Spleen (tissue), 11 donors: ENCODE results near the gene ARHGEF10L. TPM values are rescaled to one million over a fixed set of nuclear protein-coding genes. Genes with fewer than 3 reads are reported as not detected.

ENCODE experiments used
- DNase-seq: peaks from one replicate; pipeline ENCODE4 v3.0.0-alpha.2; 2020
- H3K27ac ChIP-seq, 8 donors: fragments of 200-600 bp; sonication (generic) in 7 of 8; 1 replicate in 4 of 8; 2 replicates in 4 of 8; pipeline versions ENCODE4 v1.5.0 to v1.8.0; 2016 to 2021; ENCODE audit warnings: inconsistent platforms in 4 of 8, mild to moderate bottlenecking in 4 of 8, moderate library complexity in 1 of 8
- H3K27me3 ChIP-seq, 7 donors: fragments of 200-600 bp; sonication (generic) in 6 of 7; replicated peaks in 1 of 7; 1 replicate in 4 of 7; 2 replicates in 3 of 7; pipeline versions ENCODE4 v1.5.0 to v1.8.0; 2016 to 2021; ENCODE audit warnings: inconsistent platforms in 3 of 7, mild to moderate bottlenecking in 1 of 7
- H3K36me3 ChIP-seq, 6 donors: fragments of 200-600 bp; sonication (generic) in 5 of 6; 1 replicate in 4 of 6; 2 replicates in 2 of 6; pipeline versions ENCODE4 v1.5.0 to v1.8.0; 2016 to 2021; ENCODE audit warnings: inconsistent platforms in 2 of 6
- H3K4me1 ChIP-seq, 6 donors: fragments of 200-600 bp; sonication (generic) in 5 of 6; 1 replicate in 3 of 6; 2 replicates in 3 of 6; pipeline versions ENCODE4 v1.5.0 to v1.8.0; 2016 to 2021; ENCODE audit warnings: inconsistent platforms in 3 of 6
- H3K4me3 ChIP-seq, 8 donors: fragments of 200-600 bp; sonication (generic) in 7 of 8; 1 replicate in 4 of 8; 2 replicates in 4 of 8; pipeline versions ENCODE4 v1.5.0 to v1.8.0; 2016 to 2021; ENCODE audit warnings: inconsistent platforms in 4 of 8, mild to moderate bottlenecking in 4 of 8, moderate library complexity in 2 of 8
- H3K9me3 ChIP-seq, 8 donors: fragments of 200-600 bp; sonication (generic) in 7 of 8; 1 replicate in 4 of 8; 2 replicates in 4 of 8; pipeline versions ENCODE4 v1.5.0 to v1.8.0; 2016 to 2021; ENCODE audit warnings: inconsistent platforms in 4 of 8
- POLR2A ChIP-seq, 3 donors: fragments of 450-650 bp; IDR thresholded peaks; one replicate each; pipeline ENCODE4 v1.5.1; 2017; ENCODE audit warnings: antibody characterized with exemption in 3 of 3, mild to moderate bottlenecking in 1 of 3
- POLR2AphosphoS5 ChIP-seq, 3 donors: sonication (generic); formaldehyde crosslinking; IDR thresholded peaks; one replicate each; pipeline ENCODE4 v1.5.1; 2017; ENCODE audit warnings: antibody characterized with exemption in 3 of 3
- WGBS, 5 donors: extraction: QIAGEN DNeasy Blood & Tissue Kit in 3 of 5; methylation state at CpG; one replicate each; pipeline versions ENCODE4 v1.1.5 to v1.1.7; 2013 to 2018; 5-methylcytosine and 5-hydroxymethylcytosine counted together
- intact Hi-C: fragments of 100-400 bp; cut with DNase I; formaldehyde crosslinking; loops from one replicate; pipeline ENCODE4 v1.15.0; 2023; ENCODE audit warnings: low total_unique reads
- polyA plus RNA-seq, 3 donors: library from polyadenylated mRNA; stranded (reverse); fragments of 200-250 nt; gene quantifications; one replicate each; pipeline ENCODE4 v1.2.1, GENCODE V29; 2013
- total RNA-seq, 7 donors: library from RNA; depleted of rRNA in 3 of 7; stranded (reverse); fragments of >200 nt in 3 of 7; fragmentation: NEBNext Ultra II Directional in 4 of 7; extraction: Animal tissue kit (Norgen Biotek cat#: 25700) in 4 of 7; gene quantifications; one replicate each; pipeline versions ENCODE4 v1.1.0 to v1.2.1, GENCODE V29; 2016 to 2021
- TF ChIP-seq, protein P1 (sequence below), 11 experiments: fragments of 200-600 bp in 7 of 11; fragments of 450-650 bp in 4 of 11; sonication (generic) in 4 of 11; IDR thresholded peaks in 8 of 11; conservative IDR thresholded peaks in 3 of 11; 1 replicate in 7 of 11; 2 replicates in 4 of 11; pipeline versions ENCODE4 v1.4.0 to v1.8.0; 2016 to 2021; ENCODE audit warnings: antibody characterized with exemption in 11 of 11, inconsistent platforms in 4 of 11, mild to moderate bottlenecking in 1 of 11
- donor health status: healthy with polysubstance abuse.
- donor health status: DM: no; HTN: no; CAD: no; lungs with moderate emphysema.
- donor health status: DM: no; HTN: no; CAD: no.
- donor health status: Bipolar disorder and iron deficiency.
- donor health status: healthy.
- donor health status: DM: no; HTN: no; CAD: no.
- donor health status: DM: yes; HTN: yes; CAD: no.

ARHGEF10L gene
- total and polyA plus RNA-seq, 10 donors = 10.0 to 40.9 (median 21.4) TPM

DNA sequence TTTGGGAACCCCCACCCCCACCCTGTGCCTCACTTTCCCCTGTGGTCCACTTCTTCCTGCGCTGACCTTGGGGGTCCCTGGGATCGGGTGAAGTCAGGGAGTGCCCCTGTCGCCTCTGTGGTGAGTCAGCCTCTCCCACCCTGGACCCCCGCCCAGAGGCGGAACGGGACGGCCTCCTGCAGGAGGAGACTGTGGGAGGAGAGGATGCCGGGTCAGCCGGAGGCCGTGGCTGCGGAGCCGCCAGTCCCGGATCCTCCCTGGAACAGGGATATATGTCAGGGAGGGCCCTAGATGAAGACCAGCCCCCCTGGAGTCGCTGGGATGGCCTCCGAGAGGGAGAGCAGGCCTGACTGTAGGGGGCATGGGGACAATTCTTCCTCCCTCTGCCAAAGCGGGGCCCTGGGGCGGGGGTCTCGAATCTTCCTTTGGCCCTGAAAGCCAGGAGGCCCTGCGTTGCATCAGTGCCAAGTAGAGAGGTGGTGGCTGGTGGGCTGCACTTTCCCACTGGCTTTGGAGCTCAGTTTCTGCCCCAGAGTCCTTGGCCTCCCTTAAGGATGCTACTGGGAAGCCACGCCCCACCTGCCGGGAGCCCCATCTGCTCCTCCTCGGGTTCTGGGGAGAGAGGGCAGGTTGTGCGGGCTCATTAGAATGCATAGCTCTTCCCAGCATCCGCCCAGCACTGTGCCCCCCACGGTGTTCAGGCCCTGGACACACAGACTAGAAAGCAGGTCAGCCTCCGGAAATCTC is 930 bp downstream of the ARHGEF10L start:
- Histone ChIP-seq H3K4me1 (peaks cover 3 to 46% (median 27%) of the 10 kb centered on the region in 6 donors), H3K27me3 (peaks cover 0 to 55% (median 24%) of the 10 kb centered on the region in 7 donors), H3K36me3 (no peaks in the 10 kb centered on the region), H3K27ac (peak overlapping the region; percentile 53 to 85 (median 80)), H3K9me3 (no peaks in the 10 kb centered on the region), H3K4me3 (peak overlapping the region; percentile 11 to 71 (median 44))
- no peak for DNase-seq
- TF ChIP-seq POLR2AphosphoS5 (IDR thresholded peaks at IDR 0.05) = peak in 2 of 3 donors; percentile 64 to 74
- TF ChIP-seq POLR2A (IDR thresholded peaks at IDR 0.05) = no peak
- intact Hi-C loops = no loop called here
- 10 to 26% (median 14%) methylated on average over 14 to 26 of the region's 26 CpGs for WGBS, 5 donors

DNA sequence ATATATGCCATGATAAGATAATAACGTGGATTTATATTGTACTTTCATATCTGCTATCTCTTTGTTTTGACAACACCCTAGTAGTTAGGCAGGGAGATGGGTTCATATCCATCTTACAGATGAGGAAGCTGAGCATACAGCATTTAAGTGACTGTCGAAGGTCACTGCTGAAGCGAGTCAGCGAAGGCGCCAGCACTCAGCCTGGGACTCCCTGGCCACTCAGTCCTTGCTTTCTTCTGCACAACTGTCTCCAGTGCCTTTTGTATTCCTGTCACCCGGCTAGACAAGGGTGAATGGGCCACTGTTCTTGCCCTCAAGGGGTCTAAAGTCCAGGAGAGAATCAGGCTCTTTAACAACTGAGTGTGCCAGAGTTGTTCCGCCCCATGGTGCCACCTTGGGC is 3.1 kb downstream of the ARHGEF10L start:
- no peak for DNase-seq
- no peak overlapping the region for H3K4me3 ChIP-seq
- no peaks in the 10 kb centered on the region for H3K9me3 ChIP-seq
- intact Hi-C loops = no loop called here
- peak overlapping the region in 1 of 8 donors; percentile 5 for H3K27ac ChIP-seq
- H3K36me3 ChIP-seq = no peaks in the 10 kb centered on the region
- H3K27me3 ChIP-seq = peaks cover 0 to 41% (median 24%) of the 10 kb centered on the region in 7 donors
- peaks cover 0 to 41% (median 27%) of the 10 kb centered on the region in 6 donors for H3K4me1 ChIP-seq
- TF ChIP-seq POLR2A (IDR thresholded peaks at IDR 0.05) (no peak), POLR2AphosphoS5 (IDR thresholded peaks at IDR 0.05) (no peak)
- TF ChIP-seq, protein P1, sequence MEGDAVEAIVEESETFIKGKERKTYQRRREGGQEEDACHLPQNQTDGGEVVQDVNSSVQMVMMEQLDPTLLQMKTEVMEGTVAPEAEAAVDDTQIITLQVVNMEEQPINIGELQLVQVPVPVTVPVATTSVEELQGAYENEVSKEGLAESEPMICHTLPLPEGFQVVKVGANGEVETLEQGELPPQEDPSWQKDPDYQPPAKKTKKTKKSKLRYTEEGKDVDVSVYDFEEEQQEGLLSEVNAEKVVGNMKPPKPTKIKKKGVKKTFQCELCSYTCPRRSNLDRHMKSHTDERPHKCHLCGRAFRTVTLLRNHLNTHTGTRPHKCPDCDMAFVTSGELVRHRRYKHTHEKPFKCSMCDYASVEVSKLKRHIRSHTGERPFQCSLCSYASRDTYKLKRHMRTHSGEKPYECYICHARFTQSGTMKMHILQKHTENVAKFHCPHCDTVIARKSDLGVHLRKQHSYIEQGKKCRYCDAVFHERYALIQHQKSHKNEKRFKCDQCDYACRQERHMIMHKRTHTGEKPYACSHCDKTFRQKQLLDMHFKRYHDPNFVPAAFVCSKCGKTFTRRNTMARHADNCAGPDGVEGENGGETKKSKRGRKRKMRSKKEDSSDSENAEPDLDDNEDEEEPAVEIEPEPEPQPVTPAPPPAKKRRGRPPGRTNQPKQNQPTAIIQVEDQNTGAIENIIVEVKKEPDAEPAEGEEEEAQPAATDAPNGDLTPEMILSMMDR (IDR thresholded peaks at IDR 0.05 in 8 of 11, conservative IDR thresholded peaks at IDR 0.05 in 3 of 11) = no peak
- 78 to 92% (median 79%) methylated on average over 7 of the region's 7 CpGs for WGBS, 5 donors

DNA sequence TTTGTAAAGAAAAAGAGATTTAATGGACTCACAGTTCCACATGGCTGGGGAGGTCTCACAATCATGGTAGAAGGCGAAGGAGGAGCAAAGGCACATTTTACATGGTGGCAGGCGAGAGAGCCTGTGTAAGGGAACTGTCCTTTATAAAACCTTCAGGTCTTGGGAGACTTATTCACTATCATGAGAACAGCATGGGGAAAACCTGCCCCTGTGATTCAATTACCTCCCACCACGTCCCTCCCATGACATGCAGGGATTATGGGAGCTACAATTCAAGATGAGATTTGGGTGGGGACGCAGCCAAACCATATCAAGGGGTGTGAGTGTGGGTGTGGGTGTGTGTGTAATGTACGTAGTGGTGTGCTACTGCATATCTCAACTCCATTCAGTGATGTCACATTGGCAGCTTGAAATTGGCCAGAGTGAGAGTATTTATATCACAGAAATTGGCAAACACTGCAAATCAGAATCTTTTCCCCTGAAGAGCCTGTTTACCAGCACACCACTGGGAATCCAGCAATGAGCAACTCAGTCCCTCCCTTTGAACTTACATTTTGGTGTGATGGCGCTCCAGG is 5.4 kb downstream of the ARHGEF10L start:
- 70 to 89% (median 78%) methylated on average over 6 of the region's 6 CpGs for WGBS, 5 donors
- Histone ChIP-seq H3K27ac (peak overlapping the region in 3 of 8 donors; percentile 30 to 48 (median 44)), H3K4me1 (peaks cover 0 to 31% (median 20%) of the 10 kb centered on the region in 6 donors), H3K4me3 (no peak overlapping the region), H3K36me3 (no peaks in the 10 kb centered on the region), H3K9me3 (no peaks in the 10 kb centered on the region), H3K27me3 (peaks cover 0 to 21% (median 13%) of the 10 kb centered on the region in 7 donors)
- intact Hi-C loops = no loop called here
- TF ChIP-seq, protein P1 (IDR thresholded peaks at IDR 0.05 in 8 of 11, conservative IDR thresholded peaks at IDR 0.05 in 3 of 11) = no peak
- TF ChIP-seq POLR2AphosphoS5 (IDR thresholded peaks at IDR 0.05) (no peak), POLR2A (IDR thresholded peaks at IDR 0.05) (no peak)
- no peak for DNase-seq

DNA sequence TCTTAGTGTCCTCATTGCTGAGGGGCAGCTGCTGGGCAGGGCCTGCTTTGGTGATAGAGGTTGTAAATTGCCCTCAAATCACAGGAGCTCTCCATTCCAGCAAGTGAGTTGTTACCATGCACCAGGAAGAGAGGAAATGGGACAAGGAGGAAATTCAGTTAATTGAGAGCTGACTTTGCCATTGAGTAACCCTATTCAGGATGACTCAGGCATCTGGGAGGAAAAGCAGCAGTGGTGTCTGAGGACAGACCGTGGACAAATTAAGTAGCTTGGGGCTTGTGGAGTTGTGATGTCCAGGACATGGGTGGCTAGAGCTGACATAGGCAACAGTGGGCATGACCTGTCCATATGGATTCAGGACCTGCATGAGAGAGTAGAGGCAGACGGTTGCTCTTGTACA is 5.9 kb downstream of the ARHGEF10L start:
- H3K27me3 ChIP-seq = peaks cover 0 to 16% (median 8%) of the 10 kb centered on the region in 7 donors
- TF ChIP-seq POLR2AphosphoS5 (IDR thresholded peaks at IDR 0.05) = no peak
- TF ChIP-seq, protein P1 (IDR thresholded peaks at IDR 0.05 in 8 of 11, conservative IDR thresholded peaks at IDR 0.05 in 3 of 11) = no peak
- no peak for TF ChIP-seq POLR2A (IDR thresholded peaks at IDR 0.05)
- DNase-seq = no peak
- H3K9me3 ChIP-seq = no peaks in the 10 kb centered on the region
- no peak overlapping the region for H3K4me3 ChIP-seq
- 28 to 60% (median 40%) methylated on average over 2 of the region's 2 CpGs for WGBS, 5 donors
- H3K4me1 ChIP-seq = peaks cover 0 to 31% (median 15%) of the 10 kb centered on the region in 6 donors
- H3K27ac ChIP-seq = peak overlapping the region in 4 of 8 donors; percentile 25 to 48 (median 37)
- no peaks in the 10 kb centered on the region for H3K36me3 ChIP-seq
- intact Hi-C loops = no loop called here
